Immature natural killer cell (primary cell): ENCODE measurements around the gene S100A16. TPM values are rescaled to one million over a fixed set of nuclear protein-coding genes. Genes with fewer than 3 reads are reported as not detected.
"Not testable (repeated sequence)": the region's sequence is repeated elsewhere in the genome, so short reads cannot be mapped to it uniquely, and the experiment has no call there.

Source experiments
- DNase-seq, 3 donors: peaks; one replicate each; pipeline ENCODE4 v3.0.0; 2022; ENCODE audit warnings: mixed read lengths in 1 of 3
- H3K27ac Mint-ChIP-seq, 6 donors: one replicate each; pipeline ENCODE4 v1.8.0; 2020; ENCODE audit warnings: mixed read lengths in 6 of 6, mild to moderate bottlenecking in 5 of 6, inconsistent platforms in 4 of 6, moderate library complexity in 3 of 6
- H3K27me3 Mint-ChIP-seq, 3 donors: one replicate each; pipeline ENCODE4 v1.8.0; 2020 to 2021; ENCODE audit warnings: low read depth in 3 of 3, mild to moderate bottlenecking in 3 of 3, mixed read lengths in 3 of 3, moderate library complexity in 3 of 3, inconsistent platforms in 1 of 3
- H3K36me3 Mint-ChIP-seq, 3 donors: one replicate each; pipeline ENCODE4 v1.8.0; 2020; ENCODE audit warnings: mixed read lengths in 3 of 3, inconsistent platforms in 2 of 3, mild to moderate bottlenecking in 2 of 3
- H3K4me1 Mint-ChIP-seq, 2 donors: one replicate each; pipeline ENCODE4 v1.8.0; 2020; ENCODE audit warnings: inconsistent platforms in 2 of 2, mild to moderate bottlenecking in 2 of 2, mixed read lengths in 2 of 2, moderate library complexity in 1 of 2
- H3K4me3 Mint-ChIP-seq, 5 donors: one replicate each; pipeline ENCODE4 v1.8.0; 2020; ENCODE audit warnings: mild to moderate bottlenecking in 5 of 5, mixed read lengths in 5 of 5, inconsistent platforms in 3 of 5, moderate library complexity in 3 of 5
- H3K9me3 Mint-ChIP-seq, 6 donors: one replicate each; pipeline ENCODE4 v1.8.0; 2020; ENCODE audit warnings: mild to moderate bottlenecking in 6 of 6, mixed read lengths in 6 of 6, inconsistent platforms in 4 of 6, moderate library complexity in 3 of 6
- polyA plus RNA-seq, 3 donors: library from polyadenylated mRNA; unstranded; fragments of 300-500 nt; fragmentation: Illumina TruSeq; gene quantifications; one replicate each; pipeline ENCODE4 v1.2.3, GENCODE V29; 2021

The S100A16 gene
- polyA plus RNA-seq, 3 donors from 2014 or later = not detected

DNA sequence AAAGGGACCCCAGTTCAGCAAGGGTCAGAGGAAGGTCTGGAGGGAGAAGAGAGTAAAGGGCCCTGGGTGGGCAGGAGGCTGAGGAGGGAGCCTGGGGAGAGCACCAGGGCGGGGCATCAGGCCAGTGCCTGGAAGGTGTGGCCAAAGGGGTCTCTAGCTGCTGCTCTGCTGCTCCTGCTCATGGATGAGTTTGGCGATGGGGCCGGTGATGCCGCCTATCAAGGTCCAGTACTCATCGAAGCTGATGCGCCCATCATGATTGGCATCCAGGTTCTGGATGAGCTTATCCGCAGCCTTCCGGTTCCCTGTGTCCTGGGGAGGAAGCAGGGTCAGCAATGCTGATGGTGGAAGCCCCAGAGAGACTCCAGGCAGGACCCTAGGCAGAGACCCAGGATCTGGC is 5.6 kb downstream of the S100A16 start:
- H3K36me3 Mint-ChIP-seq = no peaks in the 10 kb centered on the region
- no peak for DNase-seq
- H3K4me1 Mint-ChIP-seq = no peaks in the 10 kb centered on the region
- no peak overlapping the region for H3K27ac Mint-ChIP-seq
- no peaks in the 10 kb centered on the region for H3K9me3 Mint-ChIP-seq
- no peak overlapping the region for H3K4me3 Mint-ChIP-seq
- H3K27me3 Mint-ChIP-seq = peaks cover 0 to 3% (median 0%) of the 10 kb centered on the region in 3 donors

DNA sequence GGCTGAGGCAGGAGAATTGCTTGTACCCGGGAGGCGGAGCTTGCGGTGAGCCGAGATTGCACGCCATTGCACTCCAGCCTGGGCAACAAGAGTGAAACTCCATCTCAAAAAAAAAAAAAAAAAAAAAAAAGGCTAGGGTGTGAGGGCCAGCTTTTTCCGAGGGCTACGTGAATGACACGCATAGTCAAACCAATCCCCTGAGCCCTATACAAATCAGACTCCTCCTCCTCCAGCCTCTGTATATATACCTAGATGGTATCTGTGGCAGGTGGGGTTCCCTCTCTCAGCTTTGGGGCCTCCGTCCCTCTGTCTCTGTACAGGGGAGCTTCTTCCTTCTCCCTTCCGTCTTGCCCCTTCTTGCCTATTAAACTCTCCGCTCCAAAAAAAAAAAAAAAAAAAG is 6.7 kb downstream of the S100A16 start:
- no peak overlapping the region for H3K27ac Mint-ChIP-seq
- no peak for DNase-seq
- no peaks in the 10 kb centered on the region for H3K9me3 Mint-ChIP-seq
- no peak overlapping the region for H3K4me3 Mint-ChIP-seq
- no peaks in the 10 kb centered on the region for H3K36me3 Mint-ChIP-seq
- no peaks in the 10 kb centered on the region for H3K4me1 Mint-ChIP-seq
- H3K27me3 Mint-ChIP-seq = peaks cover 0 to 3% (median 0%) of the 10 kb centered on the region in 3 donors

DNA sequence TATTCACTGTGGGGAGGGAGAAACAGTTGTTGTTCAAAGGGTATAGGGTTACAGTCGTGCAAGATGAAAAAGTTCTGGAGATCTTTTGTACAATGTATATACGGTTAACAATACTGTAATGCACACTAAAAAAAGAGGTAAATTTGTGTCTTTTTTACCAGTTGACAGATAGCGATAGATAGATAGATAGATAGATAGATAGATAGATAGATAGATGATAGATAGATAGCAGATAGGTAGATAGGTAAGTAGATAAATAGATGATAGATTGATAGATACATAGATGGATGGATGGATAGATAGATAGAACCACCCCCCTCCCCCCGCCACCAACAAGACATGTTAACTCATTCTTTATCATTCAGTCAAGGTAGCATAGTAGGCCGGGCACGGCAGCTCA is 10.2 kb downstream of the S100A16 start:
- no peaks in the 10 kb centered on the region for H3K36me3 Mint-ChIP-seq
- DNase-seq = no peak
- H3K4me3 Mint-ChIP-seq = no peak overlapping the region
- peaks cover 0 to 3% (median 0%) of the 10 kb centered on the region in 3 donors for H3K27me3 Mint-ChIP-seq
- H3K9me3 Mint-ChIP-seq = no peaks in the 10 kb centered on the region
- no peaks in the 10 kb centered on the region for H3K4me1 Mint-ChIP-seq
- no peak overlapping the region for H3K27ac Mint-ChIP-seq

DNA sequence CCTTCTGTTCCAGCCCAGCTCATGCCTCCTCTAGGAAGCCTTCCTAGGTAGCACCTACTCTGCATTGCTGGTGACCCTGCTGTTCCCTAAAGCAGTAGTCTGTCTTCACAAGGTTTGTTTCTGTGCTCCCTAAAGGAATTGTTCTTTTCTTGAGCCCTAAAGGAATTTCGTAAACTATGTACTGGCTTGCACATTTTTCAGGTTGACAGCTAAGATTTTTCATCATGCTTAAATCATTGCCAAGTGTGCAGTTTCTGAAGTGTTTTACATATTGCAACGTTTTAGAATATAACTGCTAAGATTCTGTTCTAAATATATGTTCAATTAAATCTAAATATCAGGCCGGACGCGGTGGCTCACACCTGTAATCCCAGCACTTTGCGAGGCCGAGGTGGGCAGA is 13.1 kb downstream of the S100A16 start:
- Mint-ChIP-seq H3K9me3 (no peaks in the 10 kb centered on the region), H3K4me3 (no peak overlapping the region), H3K4me1 (no peaks in the 10 kb centered on the region), H3K27ac (no peak overlapping the region), H3K36me3 (peaks cover 0 to under 1% (median 0%) of the 10 kb centered on the region in 3 donors), H3K27me3 (peaks cover 0 to 3% (median 2%) of the 10 kb centered on the region in 3 donors)
- no peak for DNase-seq

DNA sequence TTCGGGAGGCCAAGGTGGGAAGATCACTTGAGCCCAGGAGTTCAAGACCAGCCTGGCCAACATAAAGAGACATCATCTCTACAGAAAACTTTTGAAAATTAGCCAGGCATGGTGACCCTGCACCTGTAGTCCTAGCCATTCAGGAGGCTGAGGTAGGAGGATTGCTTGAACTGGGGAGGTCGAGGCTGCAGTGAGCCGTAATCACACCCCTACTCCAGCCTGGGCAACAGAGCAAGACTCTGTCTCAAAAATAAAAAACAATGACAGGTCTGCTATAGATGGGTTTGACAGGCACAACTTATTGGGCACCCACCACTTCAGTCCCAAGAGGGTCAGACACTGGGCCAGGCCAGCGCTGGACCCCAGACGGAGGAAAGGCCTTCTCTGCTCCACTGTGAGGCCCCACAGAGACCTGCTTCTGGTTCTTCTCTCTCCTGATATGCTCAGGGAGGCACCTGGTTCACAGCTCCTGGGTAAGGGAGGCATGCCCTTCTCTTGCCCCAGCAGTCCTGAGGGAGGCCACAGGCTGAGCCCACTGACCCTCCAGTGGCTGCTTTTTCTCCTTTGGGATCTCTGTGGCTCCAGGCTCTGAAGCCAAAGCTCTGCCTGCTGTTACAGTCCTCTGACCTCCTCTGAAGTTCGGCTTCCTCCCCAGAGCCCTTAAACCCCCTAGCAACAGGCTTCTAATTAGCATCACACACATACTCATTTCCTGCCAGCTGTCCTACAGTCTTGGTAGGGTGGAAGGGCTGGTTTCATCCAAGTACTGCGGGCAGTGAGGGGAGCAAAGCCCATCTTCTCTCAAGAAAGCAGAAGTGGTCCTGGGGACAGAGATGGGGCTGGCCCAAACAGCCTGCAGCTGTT is 14.4 kb downstream of the S100A16 start:
- Mint-ChIP-seq H3K27ac (peak overlapping the region in 1 of 6 donors; percentile 22), H3K9me3 (no peaks in the 10 kb centered on the region), H3K27me3 (peaks cover 0 to 2% (median 1%) of the 10 kb centered on the region in 3 donors), H3K4me3 (no peak overlapping the region), H3K36me3 (peaks cover 0 to 3% (median 0%) of the 10 kb centered on the region in 3 donors), H3K4me1 (no peaks in the 10 kb centered on the region)
- no peak for DNase-seq

DNA sequence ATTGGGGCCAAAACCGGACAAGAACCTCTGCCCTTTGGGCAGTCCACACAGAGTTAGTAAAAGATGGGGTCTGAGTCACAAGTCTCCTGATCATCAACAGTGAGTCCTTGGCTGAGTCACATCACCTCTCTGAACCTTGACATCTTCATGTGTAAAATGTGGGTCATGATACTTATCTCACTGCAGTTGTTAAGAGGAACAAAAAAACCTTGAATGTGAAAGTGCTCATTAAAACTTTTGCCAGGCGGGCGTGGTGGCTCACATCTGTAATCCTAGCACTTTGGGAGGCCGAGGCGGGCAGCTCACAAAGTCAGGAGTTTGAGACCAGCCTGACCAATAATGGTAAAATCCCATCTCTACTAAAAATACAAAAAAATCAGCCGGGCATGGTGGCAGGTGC is 15.7 kb downstream of the S100A16 start:
- no peak overlapping the region for H3K27ac Mint-ChIP-seq
- H3K4me1 Mint-ChIP-seq = no peaks in the 10 kb centered on the region
- no peaks in the 10 kb centered on the region for H3K9me3 Mint-ChIP-seq
- DNase-seq = no peak
- peaks cover 0 to 3% (median 0%) of the 10 kb centered on the region in 3 donors for H3K36me3 Mint-ChIP-seq
- no peak overlapping the region for H3K4me3 Mint-ChIP-seq
- peaks cover 0 to 2% (median 1%) of the 10 kb centered on the region in 3 donors for H3K27me3 Mint-ChIP-seq

DNA sequence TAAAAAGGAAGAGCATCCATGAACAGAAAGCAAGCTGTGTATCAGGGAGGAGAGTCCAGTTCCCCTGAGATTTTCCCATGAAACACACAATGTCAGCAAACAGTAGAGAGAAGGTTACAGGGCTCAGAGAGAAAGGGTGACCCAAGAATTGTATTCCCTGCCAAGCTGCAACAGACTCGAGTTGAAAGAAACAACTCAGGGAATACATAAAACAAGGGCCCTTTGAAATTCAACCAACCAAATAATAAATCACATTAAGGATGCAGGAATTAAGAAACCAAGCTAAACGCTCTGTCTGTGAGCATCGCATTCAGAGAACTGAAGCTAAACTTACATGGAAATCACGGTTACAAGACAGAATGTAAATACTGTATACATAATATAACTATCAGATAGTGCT is 20.2 kb downstream of the S100A16 start:
- peaks cover 0 to 3% (median 0%) of the 10 kb centered on the region in 3 donors for H3K36me3 Mint-ChIP-seq
- no peak overlapping the region for H3K4me3 Mint-ChIP-seq
- H3K4me1 Mint-ChIP-seq = no peaks in the 10 kb centered on the region
- H3K9me3 Mint-ChIP-seq = no peaks in the 10 kb centered on the region
- DNase-seq = no peak
- H3K27me3 Mint-ChIP-seq = peaks cover 0 to 5% (median 0%) of the 10 kb centered on the region in 3 donors
- H3K27ac Mint-ChIP-seq = no peak overlapping the region

DNA sequence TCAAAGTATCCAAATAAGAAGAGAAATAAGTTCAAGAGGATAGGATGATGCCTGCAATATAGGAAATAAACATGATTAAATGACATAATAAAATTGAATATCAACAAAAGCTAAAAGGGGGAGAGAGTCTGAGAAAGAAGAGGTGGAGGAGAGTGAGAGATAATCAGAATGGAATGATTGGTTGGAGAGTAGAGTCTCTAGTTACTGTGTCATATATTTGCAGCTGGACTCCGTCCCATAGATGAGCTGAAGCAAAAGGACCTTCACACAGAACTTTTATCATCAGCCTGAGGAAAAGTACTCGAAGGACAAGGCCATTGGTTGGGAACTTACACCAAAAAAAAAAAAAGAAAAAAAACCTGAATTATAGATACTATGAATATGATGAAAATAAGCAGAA is 24.5 kb downstream of the S100A16 start:
- no peaks in the 10 kb centered on the region for H3K36me3 Mint-ChIP-seq
- H3K9me3 Mint-ChIP-seq = no peaks in the 10 kb centered on the region
- no peak for DNase-seq
- no peaks in the 10 kb centered on the region for H3K4me1 Mint-ChIP-seq
- H3K27me3 Mint-ChIP-seq = peaks cover 0 to 13% (median 2%) of the 10 kb centered on the region in 3 donors
- no peak overlapping the region for H3K4me3 Mint-ChIP-seq
- no peak overlapping the region for H3K27ac Mint-ChIP-seq

DNA sequence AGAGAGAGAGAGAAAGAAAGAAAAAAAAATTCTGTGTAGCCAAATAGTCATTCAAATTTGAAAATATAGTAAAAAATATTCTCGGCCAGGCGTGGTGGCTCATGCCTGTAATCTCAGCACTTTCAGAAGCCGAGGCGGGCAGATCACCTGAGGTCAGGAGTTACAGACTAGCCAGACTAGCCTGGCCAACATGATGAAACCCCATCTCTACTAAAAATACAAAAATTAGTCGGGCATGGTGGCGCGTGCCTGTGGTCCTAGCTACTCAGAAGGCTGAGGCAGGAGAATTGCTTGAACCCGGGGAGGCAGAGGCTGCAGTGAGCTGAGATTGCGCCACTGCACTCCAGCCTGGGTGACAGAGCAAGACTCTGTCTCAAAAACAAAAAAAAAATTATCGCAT is 24.9 kb downstream of the S100A16 start:
- not testable (repeated sequence) for H3K4me1 Mint-ChIP-seq, H3K36me3 Mint-ChIP-seq, H3K9me3 Mint-ChIP-seq, H3K27ac Mint-ChIP-seq, H3K4me3 Mint-ChIP-seq, DNase-seq
- H3K27me3 Mint-ChIP-seq = peaks cover 0 to 13% (median 2%) of the 10 kb centered on the region in 3 donors

DNA sequence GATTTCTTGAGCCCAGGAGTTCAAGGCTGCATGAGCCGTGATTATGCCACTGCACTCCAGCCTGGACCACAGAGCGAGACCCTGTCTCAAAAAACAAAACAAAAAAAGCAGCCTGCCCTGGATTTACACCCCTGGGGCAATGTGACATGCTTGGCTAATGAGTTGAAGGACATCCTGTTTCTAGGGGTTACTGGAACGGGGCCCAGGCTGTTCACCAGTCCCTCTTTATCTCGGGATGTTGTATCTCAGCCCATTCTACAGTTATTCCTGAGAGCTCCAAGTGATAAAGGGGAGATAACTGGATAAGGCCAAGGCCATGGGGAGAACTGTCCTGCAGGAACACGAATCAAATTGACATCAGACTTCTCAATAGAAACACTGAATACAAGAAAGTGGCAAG is 25.6 kb downstream of the S100A16 start:
- Mint-ChIP-seq H3K27ac (no peak overlapping the region), H3K36me3 (no peaks in the 10 kb centered on the region), H3K4me3 (no peak overlapping the region), H3K4me1 (no peaks in the 10 kb centered on the region), H3K9me3 (no peaks in the 10 kb centered on the region), H3K27me3 (peaks cover 0 to 13% (median 2%) of the 10 kb centered on the region in 3 donors)
- DNase-seq = no peak

DNA sequence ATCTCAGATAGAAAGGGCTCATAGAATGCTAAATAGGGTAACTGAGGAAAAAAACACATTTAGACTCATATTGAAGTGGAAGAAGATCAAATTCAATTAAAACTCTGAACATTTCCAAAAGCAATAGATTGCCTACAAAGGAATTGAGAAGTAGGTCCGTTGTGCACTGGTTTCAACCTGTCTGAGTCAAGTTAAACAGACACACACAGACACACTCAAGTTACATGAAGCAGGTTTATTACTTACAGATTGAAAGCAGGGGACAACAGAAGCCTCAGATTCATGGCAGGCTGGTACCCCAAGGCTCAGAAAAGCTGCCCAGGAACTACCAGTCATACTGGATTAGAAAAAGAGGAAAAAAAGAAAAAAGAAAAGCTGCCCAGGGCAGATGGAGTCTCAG is 26.6 kb downstream of the S100A16 start:
- H3K4me3 Mint-ChIP-seq = no peak overlapping the region
- no peaks in the 10 kb centered on the region for H3K36me3 Mint-ChIP-seq
- peaks cover 0 to 13% (median 2%) of the 10 kb centered on the region in 3 donors for H3K27me3 Mint-ChIP-seq
- no peak for DNase-seq
- H3K27ac Mint-ChIP-seq = no peak overlapping the region
- no peaks in the 10 kb centered on the region for H3K9me3 Mint-ChIP-seq
- no peaks in the 10 kb centered on the region for H3K4me1 Mint-ChIP-seq

DNA sequence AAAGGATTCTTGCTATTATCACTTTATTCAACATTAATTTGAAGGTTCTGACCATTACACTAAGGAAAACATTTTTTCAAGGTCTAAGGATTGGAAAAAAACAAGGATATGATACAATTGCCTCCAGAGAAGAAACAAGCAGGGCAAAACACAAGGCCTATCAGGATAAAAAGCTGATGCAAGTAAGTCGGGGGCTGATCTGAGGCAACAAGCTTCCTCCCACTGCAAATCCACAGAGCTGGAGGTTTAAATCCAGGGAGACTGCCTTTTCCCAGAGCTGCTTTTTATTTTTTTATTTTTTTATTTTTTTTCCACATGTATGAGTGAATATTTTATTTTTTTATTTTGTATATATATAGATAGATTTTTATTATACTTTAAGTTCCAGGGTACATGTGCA is 27.9 kb downstream of the S100A16 start:
- no peaks in the 10 kb centered on the region for H3K36me3 Mint-ChIP-seq
- no peaks in the 10 kb centered on the region for H3K9me3 Mint-ChIP-seq

DNA sequence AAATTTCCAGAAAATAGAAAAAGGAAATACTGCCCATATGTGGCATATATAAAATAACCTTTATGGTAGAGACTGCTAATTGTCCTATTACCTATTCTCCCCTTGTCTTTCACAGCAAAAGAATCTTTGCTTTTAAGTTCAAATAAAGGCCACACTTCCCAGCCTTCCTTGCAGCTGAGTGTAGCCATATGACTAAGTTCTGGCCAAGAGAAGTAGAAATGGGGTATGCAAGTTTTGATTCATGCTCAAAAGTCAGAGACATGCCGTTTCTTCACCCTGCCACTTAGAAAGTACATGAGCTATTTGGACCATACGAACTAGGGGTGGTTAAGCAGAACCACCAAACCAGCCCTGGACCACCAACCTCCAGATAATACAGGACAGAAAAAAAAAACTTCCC is 29.0 kb downstream of the S100A16 start:
- Mint-ChIP-seq H3K27ac (no peak overlapping the region), H3K9me3 (no peaks in the 10 kb centered on the region)
- no peak for DNase-seq

More for the DNA sequence above, 27.9 kb downstream of the S100A16 start:
- no peak overlapping the region for H3K4me3 Mint-ChIP-seq
- H3K27ac Mint-ChIP-seq = no peak overlapping the region
- no peak for DNase-seq
- H3K27me3 Mint-ChIP-seq = peaks cover 0 to 13% (median 2%) of the 10 kb centered on the region in 3 donors
- H3K4me1 Mint-ChIP-seq = no peaks in the 10 kb centered on the region

DNA sequence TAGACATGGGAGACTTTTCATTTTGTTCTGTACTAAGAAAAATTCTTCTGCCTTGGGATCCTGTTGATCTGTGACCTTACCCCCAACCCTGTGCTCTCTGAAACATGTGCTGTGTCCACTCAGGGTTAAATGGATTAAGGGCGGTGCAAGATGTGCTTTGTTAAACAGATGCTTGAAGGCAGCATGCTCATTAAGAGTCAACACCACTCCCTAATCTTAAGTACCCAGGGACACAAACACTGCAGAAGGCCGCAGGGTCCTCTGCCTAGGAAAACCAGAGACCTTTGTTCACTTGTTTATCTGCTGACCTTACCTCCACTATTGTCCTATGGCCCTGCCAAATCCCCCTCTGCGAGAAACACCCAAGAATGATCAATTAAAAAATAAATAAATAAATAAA is 29.4 kb downstream of the S100A16 start:
- DNase-seq, H3K9me3 Mint-ChIP-seq, H3K4me3 Mint-ChIP-seq, H3K4me1 Mint-ChIP-seq, H3K27ac Mint-ChIP-seq, H3K36me3 Mint-ChIP-seq: not testable (repeated sequence)
- peaks cover 0 to 14% (median 10%) of the 10 kb centered on the region in 3 donors for H3K27me3 Mint-ChIP-seq

More for the DNA sequence above, 29.0 kb downstream of the S100A16 start:
- no peaks in the 10 kb centered on the region for H3K36me3 Mint-ChIP-seq
- H3K27me3 Mint-ChIP-seq = peaks cover 0 to 16% (median 9%) of the 10 kb centered on the region in 3 donors
- H3K4me3 Mint-ChIP-seq = no peak overlapping the region
- H3K4me1 Mint-ChIP-seq = no peaks in the 10 kb centered on the region

DNA sequence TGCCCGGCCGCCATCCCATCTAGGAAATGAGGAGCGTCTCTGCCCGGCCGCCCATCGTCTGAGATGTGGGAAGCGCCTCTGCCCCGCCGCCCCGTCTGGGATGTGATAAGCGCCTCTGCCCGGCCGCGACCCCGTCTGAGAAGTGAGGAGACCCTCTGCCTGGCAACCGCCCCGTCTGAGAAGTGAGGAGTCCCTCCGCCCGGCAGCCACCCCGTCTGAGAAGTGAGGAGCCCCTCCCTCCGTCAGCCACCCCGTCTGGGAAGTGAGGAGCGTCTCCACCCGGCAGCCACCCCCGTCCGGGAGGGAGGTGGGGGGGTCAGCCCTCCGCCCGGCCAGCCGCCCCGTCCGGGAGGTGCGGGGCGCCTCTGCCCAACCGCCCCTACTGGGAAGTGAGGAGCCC is 30.1 kb downstream of the S100A16 start:
- not testable (repeated sequence) for DNase-seq, H3K36me3 Mint-ChIP-seq, H3K9me3 Mint-ChIP-seq, H3K27ac Mint-ChIP-seq, H3K4me3 Mint-ChIP-seq, H3K4me1 Mint-ChIP-seq
- peaks cover 0 to 14% (median 14%) of the 10 kb centered on the region in 3 donors for H3K27me3 Mint-ChIP-seq
